Activated CD4-positive, alpha-beta T cell treated with anti-CD3 and anti-CD28 coated beads, Interleukin-2, amount 10 ng/mL, durations not matched to agents 7 days and 5 days (primary cell): ENCODE data around the gene RAB31. TPM values are rescaled to one million over a fixed set of nuclear protein-coding genes. Genes with fewer than 3 reads are reported as not detected.

ENCODE experiments used
- CTCF ChIA-PET: fragments of 350-600 bp; sonication (Branson Sonifier 250); formaldehyde crosslinking; loops from one replicate; lab custom pipeline; 2021; ENCODE audit warnings: antibody characterized with exemption; lab: Charles Lee
- POLR2A ChIA-PET: fragments of 350-600 bp; sonication (Branson Sonifier 250); formaldehyde crosslinking; loops from one replicate; lab custom pipeline; 2021; ENCODE audit warnings: antibody characterized with exemption; lab: Charles Lee
- DNase-seq: peaks from one replicate; pipeline ENCODE4 v3.0.0-alpha.2; 2020
- H3K27ac Mint-ChIP-seq: one replicate; pipeline ENCODE4 v1.8.0; 2021; ENCODE audit warnings: mild to moderate bottlenecking, moderate library complexity, mixed read lengths
- H3K27me3 Mint-ChIP-seq: one replicate; pipeline ENCODE4 v1.8.0; 2021; ENCODE audit warnings: mixed read lengths
- H3K36me3 Mint-ChIP-seq: one replicate; pipeline ENCODE4 v1.8.0; 2021; ENCODE audit warnings: low read depth, mixed read lengths
- H3K4me1 Mint-ChIP-seq: one replicate; pipeline ENCODE4 v1.8.0; 2021; ENCODE audit warnings: mixed read lengths
- H3K4me3 Mint-ChIP-seq: one replicate; pipeline ENCODE4 v1.8.0; 2021; ENCODE audit warnings: mild to moderate bottlenecking, moderate library complexity, mixed read lengths
- H3K9me3 Mint-ChIP-seq: one replicate; pipeline ENCODE4 v1.8.0; 2021; ENCODE audit warnings: mixed read lengths
- total RNA-seq, 2 experiments: library from RNA; stranded (reverse); gene quantifications; one replicate each; pipeline ENCODE4 v1.2.3, GENCODE V29; 2021

Gene RAB31
- total RNA-seq, 2 experiments from 2014 or later: 0.92 to 1.3 TPM

GRCh38 chr18:9905401-9905922 lies 197.4 kb downstream of the RAB31 start:
- ChIA-PET POLR2A (no interaction called here), CTCF (interaction anchor here (1.2 kb wide), 1 partner anchor 17 kb away, joined by 5 read pairs; no protein-coding TSS in a partner anchor)
- no peak for DNase-seq
- Mint-ChIP-seq H3K9me3 (no peaks in the 10 kb centered on the region), H3K4me3 (no peak overlapping the region), H3K27ac (no peak overlapping the region), H3K4me1 (no peaks in the 10 kb centered on the region), H3K36me3 (no peaks in the 10 kb centered on the region), H3K27me3 (peaks cover 30% of the 10 kb centered on the region)

GRCh38 chr18:9906481-9906880 lies 198.4 kb downstream of the RAB31 start:
- H3K27ac Mint-ChIP-seq: no peak overlapping the region
- no peaks in the 10 kb centered on the region for H3K36me3 Mint-ChIP-seq
- CTCF ChIA-PET: no interaction called here
- no peaks in the 10 kb centered on the region for H3K4me1 Mint-ChIP-seq
- DNase-seq: no peak
- POLR2A ChIA-PET: no interaction called here
- peaks cover 34% of the 10 kb centered on the region for H3K27me3 Mint-ChIP-seq
- no peak overlapping the region for H3K4me3 Mint-ChIP-seq
- H3K9me3 Mint-ChIP-seq: no peaks in the 10 kb centered on the region

GRCh38 chr18:9907867-9908266 lies 199.8 kb downstream of the RAB31 start:
- Mint-ChIP-seq H3K27ac (no peak overlapping the region), H3K27me3 (peaks cover 34% of the 10 kb centered on the region), H3K36me3 (no peaks in the 10 kb centered on the region), H3K4me3 (no peak overlapping the region), H3K4me1 (peaks cover 5% of the 10 kb centered on the region), H3K9me3 (no peaks in the 10 kb centered on the region)
- CTCF ChIA-PET: interaction anchor here (1.3 kb wide), 1 partner anchor 9 kb away, joined by 5 read pairs; no protein-coding TSS in a partner anchor
- POLR2A ChIA-PET: no interaction called here
- DNase-seq: no peak

GRCh38 chr18:9910071-9910470 lies 202.0 kb downstream of the RAB31 start:
- no peak for DNase-seq
- ChIA-PET POLR2A (no interaction called here), CTCF (interaction anchor here (0.6 kb wide), 2 partner anchors 38 to 545 kb away, joined by 3 read pairs; no protein-coding TSS in a partner anchor)
- no peaks in the 10 kb centered on the region for H3K36me3 Mint-ChIP-seq
- peaks cover 32% of the 10 kb centered on the region for H3K27me3 Mint-ChIP-seq
- H3K4me1 Mint-ChIP-seq: peaks cover 12% of the 10 kb centered on the region
- no peaks in the 10 kb centered on the region for H3K9me3 Mint-ChIP-seq
- no peak overlapping the region for H3K4me3 Mint-ChIP-seq
- no peak overlapping the region for H3K27ac Mint-ChIP-seq

DNA sequence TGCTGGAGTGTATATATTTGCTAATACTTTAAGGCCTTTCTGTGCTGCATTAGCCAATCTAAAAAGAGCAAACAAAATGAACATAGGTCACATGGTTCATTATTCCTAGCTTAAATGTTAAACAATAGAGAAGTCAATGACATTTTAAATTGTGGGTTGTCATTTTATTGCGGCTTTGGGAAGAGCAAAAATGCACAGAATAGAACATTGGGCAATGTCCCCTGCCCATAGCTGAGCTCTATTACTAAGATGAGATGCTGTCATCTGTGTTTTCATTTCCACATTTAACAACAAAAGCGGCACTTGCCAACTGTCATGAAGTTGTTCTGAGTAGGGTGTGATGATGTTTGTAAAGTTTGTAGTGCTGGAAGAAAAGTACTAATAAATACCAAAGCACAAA lies 202.6 kb downstream of the RAB31 start:
- no peak overlapping the region for H3K27ac Mint-ChIP-seq
- DNase-seq: no peak
- POLR2A ChIA-PET: no interaction called here
- peaks cover 18% of the 10 kb centered on the region for H3K4me1 Mint-ChIP-seq
- no peaks in the 10 kb centered on the region for H3K36me3 Mint-ChIP-seq
- CTCF ChIA-PET: interaction anchor here (0.6 kb wide), 2 partner anchors 37 to 545 kb away, joined by 3 read pairs; no protein-coding TSS in a partner anchor
- H3K27me3 Mint-ChIP-seq: peaks cover 30% of the 10 kb centered on the region
- H3K9me3 Mint-ChIP-seq: no peaks in the 10 kb centered on the region
- H3K4me3 Mint-ChIP-seq: no peak overlapping the region

GRCh38 chr18:9911226-9911625 lies 203.1 kb downstream of the RAB31 start:
- H3K9me3 Mint-ChIP-seq: no peaks in the 10 kb centered on the region
- H3K4me3 Mint-ChIP-seq: no peak overlapping the region
- ChIA-PET POLR2A (no interaction called here), CTCF (interaction anchor here (0.9 kb wide), 1 partner anchor 22 kb away, joined by 3 read pairs; no protein-coding TSS in a partner anchor)
- no peak for DNase-seq
- no peaks in the 10 kb centered on the region for H3K36me3 Mint-ChIP-seq
- peaks cover 25% of the 10 kb centered on the region for H3K27me3 Mint-ChIP-seq
- H3K4me1 Mint-ChIP-seq: peaks cover 23% of the 10 kb centered on the region
- no peak overlapping the region for H3K27ac Mint-ChIP-seq

Other genes starting within 250 kb of the RAB31 start
- 10 to 100 TPM; 47.3 to 48.4 TPM for gene RALBP1, start 232.8 kb upstream of the RAB31 start, total RNA-seq
- gene PPP4R1, start 93.7 kb upstream of the RAB31 start, total RNA-seq: 10 to 100 TPM; 48.4 to 49.7 TPM
- gene TXNDC2, start 177.7 kb downstream of the RAB31 start, total RNA-seq: not detected
- gene VAPA, start 205.7 kb downstream of the RAB31 start, total RNA-seq: 100 to 1,000 TPM; 124 to 168 TPM